Left cardiac atrium (tissue), 4 donors: ENCODE data around the gene CNIH2. TPM values are rescaled to one million over a fixed set of nuclear protein-coding genes. Genes with fewer than 3 reads are reported as not detected.
"Not testable (repeated sequence)": the region's sequence is repeated elsewhere in the genome, so short reads cannot be mapped to it uniquely, and the experiment has no call there.

Source experiments
- ATAC-seq, 2 donors: fragments of 200-7000 bp; cut with Tn5 transposase; one replicate each; pipeline ENCODE4 v1.9.1; 2020; ENCODE audit warnings: mild to moderate bottlenecking in 2 of 2, moderate library complexity in 2 of 2
- DNase-seq: peaks from one replicate; pipeline ENCODE4 v3.0.0-alpha.2; 2020
- intact Hi-C, 2 donors: fragments of 100-400 bp; cut with DNase I; formaldehyde crosslinking; loops; one replicate each; pipeline versions ENCODE4 v1.14.1 to v1.15.1; 2022 to 2023
- total RNA-seq, 2 donors: library from RNA; stranded (reverse); fragmentation: NEBNext Ultra II Directional; extraction: Animal tissue kit (Norgen Biotek cat#: 25700); gene quantifications; one replicate each; pipeline ENCODE4 v1.2.1, GENCODE V29; 2021
- donor health status: DM: no; HTN: yes; CAD: no.
- donor health status: DM: no; HTN: yes; CAD: no; lungs with severe emphysema.
- donor health status: DM: yes; HTN: yes; CAD: no.
- donor health status: Dilated cardiomyopathy.

The CNIH2 gene
- total RNA-seq, 2 donors from 2014 or later: not detected

DNA sequence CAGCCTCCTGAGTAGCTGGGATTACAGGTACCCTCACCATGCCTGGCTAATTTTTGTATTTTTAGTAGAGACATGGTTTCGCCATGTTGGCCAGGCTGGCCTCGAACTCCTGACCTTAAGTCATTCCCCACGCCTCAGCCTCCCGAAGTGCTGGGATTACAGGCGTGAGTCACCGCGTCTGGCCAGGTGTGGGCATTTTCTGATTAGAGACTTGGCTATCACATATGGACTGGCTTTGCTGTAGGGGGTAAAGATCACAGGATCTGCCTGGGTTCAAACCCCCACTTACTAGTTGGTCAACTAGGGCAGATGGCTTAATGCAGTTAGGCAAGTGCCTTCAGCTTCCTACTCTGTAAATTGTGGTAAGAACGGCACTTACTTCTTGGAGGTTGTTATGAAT, 32.3 kb downstream of the CNIH2 start:
- ATAC-seq: no peak
- intact Hi-C loops: loop anchor here in 1 of 2 donors (5.0 kb wide), 1 partner anchor 77 kb away; no protein-coding TSS in a partner anchor
- no peak for DNase-seq

- intact Hi-C loops: loop anchor here in 1 of 2 donors (5.0 kb wide), 1 partner anchor 76 kb away; no protein-coding TSS in a partner anchor
- DNase-seq, ATAC-seq: not testable (repeated sequence)
These were observed 32.9 kb downstream of the CNIH2 start for GRCh38 chr11:66310803-66311440.

DNA sequence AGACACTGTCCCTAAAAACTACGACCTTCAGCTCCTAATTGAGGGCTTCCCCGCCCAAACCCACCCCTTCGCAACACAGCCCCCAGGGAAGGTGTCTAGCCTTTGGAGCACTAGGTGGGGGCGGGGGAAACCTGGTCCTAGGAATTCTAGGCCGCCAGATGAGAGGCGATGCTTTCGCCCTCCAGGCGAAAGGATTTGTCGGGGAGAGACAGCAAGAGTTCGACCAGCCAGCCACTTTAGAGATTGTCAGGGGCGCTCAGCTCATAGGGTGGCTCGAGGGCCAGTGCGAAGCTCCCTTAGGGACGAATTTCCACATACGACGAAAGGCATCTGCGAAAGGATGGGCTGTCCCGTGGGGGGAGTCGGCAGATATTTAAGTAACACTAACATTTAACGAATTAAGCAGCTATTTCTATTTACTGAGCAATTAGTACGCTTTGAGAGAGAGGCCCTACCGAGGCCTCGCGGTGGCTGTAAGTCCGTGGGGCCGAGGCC, 33.5 kb downstream of the CNIH2 start:
- ATAC-seq (no peak), DNase-seq (no peak)
- intact Hi-C loops: loop anchor here in 1 of 2 donors (5.0 kb wide), 1 partner anchor 76 kb away; no protein-coding TSS in a partner anchor

- peak; percentile 79 to 86 for ATAC-seq
- DNase-seq: peak; percentile 94
- intact Hi-C loops: loop anchor here in 1 of 2 donors (1.0 to 5.0 kb wide), 2 partner anchors 16 to 75 kb away; no protein-coding TSS in a partner anchor
These were observed 34.1 kb downstream of the CNIH2 start for GRCh38 chr11:66311965-66312548.

DNA sequence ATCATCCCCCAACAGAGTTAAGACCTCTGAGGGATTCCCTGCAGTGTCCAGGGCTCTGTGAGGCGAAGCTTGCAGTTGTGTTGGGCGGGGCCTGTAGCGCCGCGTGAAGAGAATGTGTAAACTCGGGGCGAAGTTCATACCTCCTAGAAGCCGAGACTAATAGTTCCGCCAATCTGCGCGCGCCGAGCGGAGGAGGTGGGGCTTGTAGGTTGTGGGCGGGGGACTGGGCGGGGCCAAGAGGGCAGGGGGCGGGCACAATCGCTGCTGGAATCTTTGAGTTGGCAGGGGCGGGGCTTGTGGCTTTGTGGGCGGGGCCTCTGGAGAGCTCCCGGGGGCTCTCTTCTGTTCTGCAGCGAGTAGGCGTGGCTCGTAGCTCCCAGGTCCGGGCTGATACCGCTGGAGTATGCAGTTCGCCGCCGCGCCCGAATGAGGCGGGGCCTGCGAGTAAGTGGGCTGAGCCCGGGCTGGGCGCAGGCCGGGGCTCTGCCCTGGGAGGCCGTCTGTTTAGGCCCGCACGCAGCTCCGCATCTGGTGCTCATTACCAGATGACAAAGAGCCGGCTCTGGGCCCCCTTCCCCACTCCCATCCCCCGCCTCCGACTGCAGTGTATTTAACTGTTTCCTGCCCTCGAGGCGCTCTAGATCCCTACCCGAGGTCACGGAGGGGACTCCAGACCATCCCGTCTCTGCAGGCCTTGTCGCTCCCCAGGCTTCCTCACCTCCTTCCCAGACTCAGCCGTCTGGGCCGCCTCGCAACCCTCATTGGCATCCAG, 34.8 kb downstream of the CNIH2 start:
- ATAC-seq (peak; percentile 82 to 90), DNase-seq (peak; percentile 99)
- intact Hi-C loops: loop anchor here in 1 of 2 donors (1.0 to 5.0 kb wide), 2 partner anchors 16 to 75 kb away; no protein-coding TSS in a partner anchor

DNA sequence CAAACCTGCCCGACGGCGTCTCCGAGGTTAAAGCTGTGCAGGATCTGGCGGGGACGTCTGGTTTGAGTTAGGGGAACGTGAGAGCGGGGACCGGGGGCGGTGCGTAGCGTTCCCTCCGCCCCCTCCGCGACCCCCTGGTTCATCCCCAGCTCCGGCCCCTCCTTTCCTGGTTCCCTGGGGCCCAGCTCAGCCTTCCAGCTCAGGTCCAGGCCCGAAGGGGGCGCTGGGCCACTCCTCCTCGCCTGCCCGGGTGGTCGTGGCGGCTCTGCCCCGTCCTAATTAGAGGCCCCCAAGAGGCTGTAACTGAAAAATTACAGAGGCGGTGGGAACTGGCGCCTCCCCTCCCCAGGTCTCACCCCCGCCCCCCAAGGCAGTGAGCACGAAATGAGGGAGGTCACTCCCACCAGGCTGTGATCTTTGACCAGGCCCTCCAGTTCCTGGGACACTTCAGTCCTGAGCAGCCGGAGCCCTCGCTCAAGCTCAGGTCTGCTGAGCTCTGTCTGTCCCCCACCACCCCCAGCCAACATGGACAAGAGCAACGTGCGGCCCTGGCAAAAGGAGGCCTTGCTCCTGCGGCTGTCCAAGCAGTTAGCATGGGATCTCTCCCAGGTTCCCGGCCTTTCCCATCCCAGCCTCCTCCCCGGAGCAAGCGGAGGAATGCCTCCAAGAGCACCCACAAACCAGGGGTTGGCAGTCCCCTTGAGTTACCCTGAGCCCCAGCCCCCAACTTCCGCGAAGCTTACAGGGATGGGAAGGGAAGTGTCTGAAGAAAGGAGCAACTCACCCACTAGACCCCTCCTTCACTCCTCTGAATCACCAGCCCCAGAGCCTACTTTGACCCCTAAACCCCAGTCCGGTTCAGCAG, 35.6 kb downstream of the CNIH2 start:
- ATAC-seq: no peak
- DNase-seq: peak; percentile 39
- intact Hi-C loops: loop anchor here in 1 of 2 donors (5.0 kb wide), 1 partner anchor 74 kb away; no protein-coding TSS in a partner anchor

- intact Hi-C loops: loop anchor here in 1 of 2 donors (5.0 kb wide), 1 partner anchor 73 kb away; no protein-coding TSS in a partner anchor
- DNase-seq: no peak
These were observed 36.2 kb downstream of the CNIH2 start for GRCh38 chr11:66314186-66314501.

GRCh38 chr11:66314561-66315497, 36.9 kb downstream of the CNIH2 start:
- no peak for ATAC-seq
- intact Hi-C loops: loop anchor here in 1 of 2 donors (5.0 kb wide), 1 partner anchor 72 kb away; no protein-coding TSS in a partner anchor
- no peak for DNase-seq

More at GRCh38 chr11:66314186-66314501, 36.2 kb downstream of the CNIH2 start:
- no peak for ATAC-seq

DNA sequence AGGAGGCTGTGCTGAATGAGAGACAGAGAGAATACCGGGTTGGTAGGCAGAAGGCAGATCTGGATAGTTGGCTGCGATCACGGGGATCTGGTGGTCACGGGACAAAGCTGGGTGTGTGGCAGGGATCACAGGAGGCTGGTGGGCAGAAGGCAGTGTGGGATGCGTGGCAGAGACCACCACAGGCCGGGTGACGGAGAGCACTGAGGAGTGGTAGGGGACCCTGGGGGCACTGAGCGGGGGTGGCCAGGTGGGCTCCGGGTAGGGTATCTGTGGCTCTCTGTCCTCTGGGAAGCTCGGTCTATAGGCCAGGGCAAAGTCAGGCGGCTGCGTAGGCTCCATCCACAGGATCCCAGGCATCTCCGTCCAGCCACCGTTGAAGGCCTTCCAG, 37.5 kb downstream of the CNIH2 start:
- DNase-seq: no peak
- intact Hi-C loops: no loop called here

DNA sequence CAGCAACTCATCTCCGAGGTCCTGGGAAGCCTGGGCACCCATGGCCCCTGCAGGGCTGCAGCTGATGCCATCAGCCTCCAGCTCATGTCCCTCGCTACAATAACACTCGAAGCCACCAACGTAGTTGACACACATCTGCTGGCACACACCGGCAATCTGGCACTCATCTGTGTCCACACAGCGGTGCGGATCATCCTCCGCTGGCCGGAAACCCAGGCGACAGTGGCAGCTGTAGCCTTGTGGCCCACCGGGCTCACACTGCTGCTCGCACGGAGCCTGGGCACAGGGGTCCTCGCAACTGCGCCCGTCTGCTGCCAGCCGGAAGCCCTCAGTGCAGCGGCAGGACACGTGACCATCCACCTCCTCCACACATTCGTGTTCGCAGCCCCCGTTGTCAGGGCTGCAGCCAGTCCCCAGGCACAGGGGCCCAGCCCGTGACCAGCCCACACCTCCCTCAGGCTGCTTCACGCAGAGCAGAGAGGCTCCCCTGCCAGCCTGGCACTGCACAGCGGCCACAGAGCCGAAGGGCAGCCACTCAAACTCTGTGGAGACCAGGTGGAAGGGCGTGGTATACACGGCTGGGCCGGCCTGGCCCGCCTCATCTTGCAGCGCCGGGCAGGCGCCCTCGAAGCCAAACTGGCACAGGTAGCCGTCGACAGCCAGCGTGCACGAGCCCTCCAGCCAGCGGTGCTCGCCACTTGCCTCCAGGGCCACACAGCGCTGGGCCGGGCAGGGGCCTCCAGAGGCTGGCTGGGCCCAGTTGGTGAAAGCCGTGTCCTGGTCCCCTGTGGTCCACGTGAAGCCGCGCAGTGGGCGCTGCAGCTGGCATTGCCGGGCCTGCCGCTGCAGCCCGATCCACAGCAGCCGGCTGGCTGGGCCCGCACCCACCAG, 38.2 kb downstream of the CNIH2 start:
- intact Hi-C loops: no loop called here
- DNase-seq (no peak), ATAC-seq (no peak)

More for the DNA sequence above, 37.5 kb downstream of the CNIH2 start:
- no peak for ATAC-seq

DNA sequence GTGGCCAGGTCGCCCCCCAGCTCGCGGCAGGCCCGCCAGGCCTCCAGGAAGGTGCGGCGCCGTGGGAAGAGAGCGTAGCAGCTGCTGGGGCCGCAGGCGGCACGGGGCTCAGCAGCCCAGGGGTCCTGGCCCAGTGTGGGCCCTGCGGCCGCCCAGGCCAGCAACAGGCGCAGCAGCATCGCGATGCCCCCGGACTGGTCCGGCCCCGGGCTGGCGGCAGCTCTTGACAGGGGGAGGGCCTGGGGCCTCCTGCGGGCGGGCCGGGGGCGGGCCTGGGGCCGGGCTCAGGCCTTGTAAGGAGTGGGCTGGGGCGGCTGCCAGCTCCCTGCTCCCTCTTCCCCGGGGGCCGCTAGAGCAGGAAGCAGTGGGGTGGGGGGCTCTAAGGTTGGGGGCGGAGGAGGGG, 38.9 kb downstream of the CNIH2 start, which contains the start of gene CD248:
CD248 (minus strand) TSS at position 196 of the 403 bp plus-strand sequence; CDS start at position 179, 17 bp downstream.
- intact Hi-C loops: no loop called here
- ATAC-seq (peak; percentile 54 to 60), DNase-seq (peak; percentile 83)

DNA sequence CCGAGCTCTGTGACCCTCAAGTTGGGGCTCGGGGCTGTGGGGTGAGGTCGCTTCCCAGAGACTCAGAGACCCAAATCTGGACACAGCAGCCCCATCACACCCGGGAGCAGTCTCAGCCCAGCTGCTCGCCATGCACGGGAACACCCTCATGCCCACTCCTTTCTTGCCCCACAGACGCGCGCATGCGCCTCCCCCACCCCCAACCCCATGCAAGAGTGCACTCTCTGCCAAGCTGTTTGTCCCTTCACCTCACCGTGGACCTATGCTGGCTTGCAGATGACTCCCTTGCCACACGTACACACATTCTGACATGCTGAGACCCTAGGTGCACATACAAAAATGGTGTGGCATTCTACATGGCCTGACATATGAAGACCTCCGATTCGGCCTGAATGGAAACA, 39.3 kb downstream of the CNIH2 start:
- intact Hi-C loops: no loop called here
- ATAC-seq: peak; percentile 5 to 32
- DNase-seq: peak; percentile 53

DNA sequence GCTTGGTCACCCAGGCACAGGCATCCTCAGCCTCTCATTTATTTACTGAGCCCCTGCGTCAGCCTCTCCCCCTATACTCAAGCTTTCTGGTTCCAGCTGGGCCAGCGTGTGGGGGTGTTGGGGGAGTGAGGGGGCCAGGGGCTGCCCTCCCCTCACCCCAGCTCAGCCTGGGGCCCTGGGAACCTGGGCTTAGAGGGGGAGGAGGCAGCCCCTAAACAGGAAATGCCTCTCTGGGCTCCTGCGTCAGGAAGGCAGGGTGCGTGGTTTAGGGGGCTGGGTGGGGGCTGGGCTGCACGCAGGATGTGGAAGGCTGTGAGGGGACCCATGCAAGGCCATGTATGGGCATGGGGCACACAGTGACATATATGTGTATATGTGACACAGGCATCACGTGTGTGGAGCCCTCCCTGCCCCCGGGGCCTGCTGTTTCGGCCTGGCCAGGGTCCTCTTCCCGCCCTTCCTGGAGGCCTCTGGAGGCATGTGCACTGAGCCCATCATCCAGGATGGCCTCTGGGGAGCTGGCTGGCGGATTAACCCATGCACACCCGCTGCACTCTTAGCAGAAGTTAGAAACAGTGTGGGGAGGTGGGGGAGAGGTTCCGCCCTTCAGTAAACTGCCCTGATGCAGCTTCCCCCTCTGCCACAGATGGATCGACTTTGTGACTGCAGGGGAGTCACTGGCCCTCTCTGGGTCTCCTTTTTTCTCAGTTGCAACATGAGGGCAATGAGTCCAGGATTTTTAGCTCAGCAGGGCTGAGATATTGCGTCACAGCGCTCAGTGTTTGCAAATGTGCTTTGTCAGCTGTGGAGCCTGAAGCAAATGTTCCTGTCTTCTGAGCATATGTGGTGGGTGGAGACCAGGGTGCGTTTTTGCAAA, 40.0 kb downstream of the CNIH2 start:
- intact Hi-C loops: no loop called here
- peak; percentile 10 to 12 for ATAC-seq
- DNase-seq: peak; percentile 72

- intact Hi-C loops: no loop called here
These were observed 40.6 kb downstream of the CNIH2 start for GRCh38 chr11:66318600-66318970.

DNA sequence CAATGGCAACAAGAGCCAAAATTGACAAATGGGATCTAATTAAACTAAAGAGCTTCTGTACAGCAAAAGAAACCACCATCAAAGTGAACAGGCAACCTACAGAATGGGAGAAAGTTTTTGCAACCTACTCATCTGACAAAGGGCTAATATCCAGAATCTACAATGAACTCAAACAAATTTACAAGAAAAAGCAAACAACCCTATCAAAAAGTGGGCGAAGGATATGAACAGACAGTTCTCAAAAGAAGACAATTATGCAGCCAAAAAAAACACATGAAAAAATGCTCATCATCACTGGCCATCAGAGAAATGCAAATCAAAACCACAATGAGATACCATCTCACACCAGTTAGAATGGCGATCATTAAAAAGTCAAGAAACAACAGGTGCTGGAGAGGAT, 42.3 kb downstream of the CNIH2 start:
- intact Hi-C loops, ATAC-seq, DNase-seq: not testable (repeated sequence)

More at GRCh38 chr11:66318600-66318970, 40.6 kb downstream of the CNIH2 start:
- ATAC-seq (no peak), DNase-seq (no peak)
